GM12892 (cell line): ENCODE data around the gene ZNF70.

ENCODE experiments used
- POLR2A ChIP-seq: IDR thresholded peaks from 2 replicates; pipeline ENCODE4 v1.6.1; 2011; ENCODE audit warnings: low read depth, low read length, control low read depth
- POLR2AphosphoS5 ChIP-seq: IDR thresholded peaks from 2 replicates; pipeline ENCODE4 v1.6.1; 2011; ENCODE audit warnings: low read depth, low read length, control low read depth

DNA sequence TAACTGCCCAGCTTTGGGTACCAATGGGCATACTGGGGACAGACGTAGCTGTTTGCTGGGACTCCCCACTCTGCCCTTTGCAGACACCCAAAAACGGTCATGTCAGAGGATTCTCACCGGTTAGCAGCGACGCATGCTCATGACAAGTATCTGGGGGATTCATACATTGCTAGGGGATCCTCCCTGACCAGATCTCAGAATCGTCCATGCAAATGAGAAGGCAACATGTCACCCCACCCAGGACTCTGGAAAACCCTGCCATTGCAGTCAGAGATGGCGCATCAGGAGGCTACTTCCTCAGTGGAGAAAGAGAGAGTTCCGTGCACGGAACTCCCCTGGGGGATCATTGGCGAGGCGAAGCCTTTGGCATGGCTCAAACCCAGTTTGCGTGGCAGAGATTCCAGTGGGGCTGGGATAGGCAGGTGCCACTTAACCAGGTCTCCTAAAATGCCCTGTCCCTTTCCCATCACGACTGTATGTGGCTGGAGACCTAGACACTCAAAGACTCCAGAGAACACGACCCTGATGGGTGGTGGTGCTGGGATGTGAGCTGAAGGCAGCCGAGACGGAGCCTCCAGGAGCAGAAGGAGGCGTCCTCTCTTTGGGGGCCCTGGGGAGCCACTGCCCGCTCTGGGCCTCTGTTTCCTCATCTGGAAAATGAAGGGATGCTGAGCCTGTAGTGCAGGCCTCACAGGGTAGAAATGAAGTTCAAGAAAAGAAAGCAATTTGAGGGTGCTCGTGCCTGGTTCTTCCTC is 55.2 kb downstream of the ZNF70 start:
- no peak for TF ChIP-seq POLR2AphosphoS5
- TF ChIP-seq POLR2A = no peak
